ENCODE data around the gene MAN2B2. TPM values are rescaled to one million over a fixed set of nuclear protein-coding genes. Genes with fewer than 3 reads are reported as not detected.

MAN2B2 gene
- total and polyA plus RNA-seq, 2 of the 8 experiments (the other 6 are each of a cell fraction or from before 2014, with no cell fraction given): 3.3 to 4.0 TPM

- no peaks in the 10 kb centered on the region for H3K9me3 ChIP-seq (ENCODE audit: insufficient read depth in 2 of 2, low read depth in 1 of 2, low read length in 1 of 2)
- H2BK120ac ChIP-seq (replicated peaks; ENCODE audit: low read depth, low read length): no peak overlapping the region
- H2AK5ac ChIP-seq (ENCODE audit: low read depth, low read length): no peak overlapping the region
- H3K4me2 ChIP-seq (ENCODE audit: insufficient read depth in 1 of 2, low read depth in 2 of 2, low read length in 2 of 2): no peak overlapping the region
- 73% methylated on average over 12 of the region's 13 CpGs; no CpG with 5 or more reads in 1 of the 2 experiments for WGBS, 2 experiments (ENCODE audit: extremely low coverage in 1 of 2, insufficient coverage in 1 of 2, insufficient read length in 1 of 2, insufficient replicate concordance in 2 of 2, low coverage in 1 of 2, low lambda C conversion rate in 2 of 2, missing lambda C conversion rate in 1 of 2)
- FAIRE-seq: no peak
- no peak overlapping the region for H3K9ac ChIP-seq (replicated peaks in 1 of 4; ENCODE audit: extremely low read depth in 1 of 4, low read depth in 3 of 4, low read length in 3 of 4)
- no peak overlapping the region for H3K27ac ChIP-seq (ENCODE audit: low read depth, low read length)
- no peak overlapping the region for H2BK12ac ChIP-seq (ENCODE audit: low read depth, low read length)
- CTCF ChIA-PET (ENCODE audit: partially characterized antibody): no interaction called here
- no peak overlapping the region; the same call in 1 of the 2 replicates for H4K8ac ChIP-seq (ENCODE audit: extremely low read depth, insufficient read depth, low read length)
- H2BK5ac ChIP-seq (ENCODE audit: low read depth, low read length): no peak overlapping the region
- peaks cover 0 to 7% (median 2%) of the 10 kb centered on the region in 4 experiments; a peak in 3 of 7 replicates for H3K4me1 ChIP-seq (replicated peaks in 1 of 4; ENCODE audit: control insufficient read depth in 3 of 4, insufficient read depth in 4 of 4, low read length in 3 of 4)
- H3K23me2 ChIP-seq (ENCODE audit: low read depth, low read length): no peaks in the 10 kb centered on the region; the same call in 1 of the 2 replicates
- TF ChIP-seq EGR1 (IDR thresholded peaks at IDR 0.05; ENCODE audit: borderline replicate concordance, low read depth, low read length): no peak
- TF ChIP-seq, protein P1, sequence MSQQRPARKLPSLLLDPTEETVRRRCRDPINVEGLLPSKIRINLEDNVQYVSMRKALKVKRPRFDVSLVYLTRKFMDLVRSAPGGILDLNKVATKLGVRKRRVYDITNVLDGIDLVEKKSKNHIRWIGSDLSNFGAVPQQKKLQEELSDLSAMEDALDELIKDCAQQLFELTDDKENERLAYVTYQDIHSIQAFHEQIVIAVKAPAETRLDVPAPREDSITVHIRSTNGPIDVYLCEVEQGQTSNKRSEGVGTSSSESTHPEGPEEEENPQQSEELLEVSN (IDR thresholded peaks at IDR 0.05): no peak
- H2BK15ac ChIP-seq (ENCODE audit: low read length): no peak overlapping the region; the same call in 1 of the 2 replicates
- H3K79me1 ChIP-seq (ENCODE audit: low read depth, low read length): no peaks in the 10 kb centered on the region
- H3K36me3 ChIP-seq (ENCODE audit: control insufficient read depth in 2 of 4, insufficient read depth in 4 of 4, low read length in 3 of 4): no peaks in the 10 kb centered on the region
- no peak overlapping the region for H3K56ac ChIP-seq (replicated peaks; ENCODE audit: insufficient read length, low read depth, low read length)
- H3K79me2 ChIP-seq (ENCODE audit: control insufficient read depth in 1 of 2, insufficient read depth in 2 of 2, low read length in 2 of 2): no peaks in the 10 kb centered on the region
- H4K20me1 ChIP-seq (replicated peaks in 1 of 2; ENCODE audit: control insufficient read depth in 1 of 2, insufficient read depth in 2 of 2, low read length in 2 of 2): peaks cover 0 to 7% of the 10 kb centered on the region in 2 experiments
- no peak overlapping the region for H3K23ac ChIP-seq (ENCODE audit: insufficient read length)
- H3K18ac ChIP-seq (ENCODE audit: extremely low read depth, low read length): no peak overlapping the region
- H2BK20ac ChIP-seq (ENCODE audit: low read length): no peak overlapping the region
- POLR2A ChIA-PET (ENCODE audit: partially characterized antibody): no interaction called here
- H2AFZ ChIP-seq (ENCODE audit: low read length): no peak overlapping the region
- H4K5ac ChIP-seq (ENCODE audit: insufficient read length, low read depth, low read length): no peak overlapping the region
- no peak overlapping the region for H4K91ac ChIP-seq (replicated peaks; ENCODE audit: insufficient read length, low read length)
- peaks cover 21 to 39% (median 33%) of the 10 kb centered on the region in 4 experiments for H3K27me3 ChIP-seq (replicated peaks in 1 of 4; ENCODE audit: control insufficient read depth in 3 of 4, extremely low read depth in 1 of 4, insufficient read depth in 3 of 4, low read length in 3 of 4)
- no peak overlapping the region for H3K4ac ChIP-seq (replicated peaks; ENCODE audit: insufficient read length, low read depth, low read length)
- no peak overlapping the region for H3K4me3 ChIP-seq (ENCODE audit: extremely low read depth in 1 of 4, insufficient read depth in 2 of 4, low read depth in 3 of 4, low read length in 4 of 4)
- DNase-seq (ENCODE audit: low read depth in 1 of 2, low spot score in 2 of 2): no peak
- H3K14ac ChIP-seq (ENCODE audit: insufficient read length): no peak overlapping the region
Measured at GRCh38 chr4:6568689-6569332, 6.2 kb upstream of the MAN2B2 start.

Measured in H1 (cell line).